IPS DF 6.9 (cell line): ENCODE measurements around the gene PLTP.
"Not testable (repeated sequence)": the region's sequence is repeated elsewhere in the genome, so short reads cannot be mapped to it uniquely, and the experiment has no call there.

ENCODE experiments used
- DNase-seq: peaks from one replicate; pipeline ENCODE4 v3.0.0-alpha.2; 2013; ENCODE audit warnings: low read depth, low spot score
- H3K27ac ChIP-seq: one replicate; pipeline ENCODE4 v1.5.1; 2013; ENCODE audit warnings: low read length, control low read depth
- H3K27me3 ChIP-seq: 2 replicates; pipeline ENCODE4 v1.6.1; 2013; ENCODE audit warnings: mild to moderate bottlenecking, low read length; ENCODE audit not compliant: control insufficient read depth, insufficient read depth
- H3K36me3 ChIP-seq: 2 replicates; pipeline ENCODE4 v1.6.1; 2013; ENCODE audit warnings: low read length; ENCODE audit not compliant: control insufficient read depth, insufficient read depth
- H3K4me1 ChIP-seq: 2 replicates; pipeline ENCODE4 v1.6.1; 2013; ENCODE audit warnings: low read length; ENCODE audit not compliant: control insufficient read depth, insufficient read depth
- H3K4me3 ChIP-seq: 2 replicates; pipeline ENCODE4 v1.5.1; 2013; ENCODE audit warnings: mild to moderate bottlenecking, low read length
- H3K9me3 ChIP-seq: 2 replicates; pipeline ENCODE4 v1.6.1; 2013; ENCODE audit warnings: low read length, inconsistent platforms; ENCODE audit not compliant: control insufficient read depth, insufficient read depth
- WGBS: extraction: QIAGEN DNeasy Blood & Tissue Kit; methylation state at CpG from one replicate; pipeline ENCODE4 v1.1.7; 2013; ENCODE audit warnings: mixed read lengths, missing lambda C conversion rate; ENCODE audit not compliant: insufficient read length, insufficient coverage; 5-methylcytosine and 5-hydroxymethylcytosine counted together

PLTP gene

DNA sequence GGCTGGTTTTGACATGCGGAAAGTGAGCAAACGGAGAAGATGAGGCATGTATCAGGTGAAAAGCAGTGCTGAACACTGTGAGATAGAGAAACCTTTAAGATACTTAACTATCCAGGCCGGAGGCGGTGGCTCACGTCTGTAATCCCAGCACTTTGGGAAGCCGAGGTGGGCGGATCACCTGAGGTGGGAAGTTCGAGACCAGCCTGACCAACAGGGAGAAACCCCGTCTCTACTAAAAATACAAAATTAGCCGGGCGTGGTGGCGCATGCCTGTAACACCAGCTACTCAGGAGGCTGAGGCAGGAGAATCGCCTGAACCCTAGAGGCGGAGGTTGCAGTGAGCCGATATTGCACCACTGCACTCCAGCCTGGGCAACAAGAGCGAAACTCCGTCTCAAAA is 19.7 kb upstream of the PLTP start:
- not testable (repeated sequence) for H3K4me3 ChIP-seq, DNase-seq, H3K27ac ChIP-seq, H3K36me3 ChIP-seq, H3K4me1 ChIP-seq, H3K27me3 ChIP-seq, H3K9me3 ChIP-seq
- WGBS: no CpG with 5 or more reads among the region's 17 CpGs

- Histone ChIP-seq H3K36me3 (no peaks in the 10 kb centered on the region), H3K27me3 (no peaks in the 10 kb centered on the region), H3K27ac (no peak overlapping the region), H3K9me3 (no peaks in the 10 kb centered on the region), H3K4me1 (peaks cover 2% of the 10 kb centered on the region; the same call in 1 of the 2 replicates), H3K4me3 (no peak overlapping the region)
- no CpG with 5 or more reads among the region's 14 CpGs for WGBS
- no peak for DNase-seq
Observed at GRCh38 chr20:45927071-45927878, 15.3 kb upstream of the PLTP start.

GRCh38 chr20:45926731-45927070 is 14.7 kb upstream of the PLTP start:
- H3K36me3 ChIP-seq: no peaks in the 10 kb centered on the region
- DNase-seq: no peak
- whole genome bisulfite sequencing: no CpG with 5 or more reads among the region's 2 CpGs
- no peak overlapping the region for H3K4me3 ChIP-seq
- H3K9me3 ChIP-seq: no peaks in the 10 kb centered on the region
- H3K4me1 ChIP-seq: peaks cover 2% of the 10 kb centered on the region; the same call in 1 of the 2 replicates
- H3K27me3 ChIP-seq: no peaks in the 10 kb centered on the region
- H3K27ac ChIP-seq: no peak overlapping the region

GRCh38 chr20:45925821-45926506 is 14.0 kb upstream of the PLTP start:
- WGBS: no CpG with 5 or more reads among the region's 9 CpGs
- no peaks in the 10 kb centered on the region for H3K9me3 ChIP-seq
- DNase-seq: no peak

DNA sequence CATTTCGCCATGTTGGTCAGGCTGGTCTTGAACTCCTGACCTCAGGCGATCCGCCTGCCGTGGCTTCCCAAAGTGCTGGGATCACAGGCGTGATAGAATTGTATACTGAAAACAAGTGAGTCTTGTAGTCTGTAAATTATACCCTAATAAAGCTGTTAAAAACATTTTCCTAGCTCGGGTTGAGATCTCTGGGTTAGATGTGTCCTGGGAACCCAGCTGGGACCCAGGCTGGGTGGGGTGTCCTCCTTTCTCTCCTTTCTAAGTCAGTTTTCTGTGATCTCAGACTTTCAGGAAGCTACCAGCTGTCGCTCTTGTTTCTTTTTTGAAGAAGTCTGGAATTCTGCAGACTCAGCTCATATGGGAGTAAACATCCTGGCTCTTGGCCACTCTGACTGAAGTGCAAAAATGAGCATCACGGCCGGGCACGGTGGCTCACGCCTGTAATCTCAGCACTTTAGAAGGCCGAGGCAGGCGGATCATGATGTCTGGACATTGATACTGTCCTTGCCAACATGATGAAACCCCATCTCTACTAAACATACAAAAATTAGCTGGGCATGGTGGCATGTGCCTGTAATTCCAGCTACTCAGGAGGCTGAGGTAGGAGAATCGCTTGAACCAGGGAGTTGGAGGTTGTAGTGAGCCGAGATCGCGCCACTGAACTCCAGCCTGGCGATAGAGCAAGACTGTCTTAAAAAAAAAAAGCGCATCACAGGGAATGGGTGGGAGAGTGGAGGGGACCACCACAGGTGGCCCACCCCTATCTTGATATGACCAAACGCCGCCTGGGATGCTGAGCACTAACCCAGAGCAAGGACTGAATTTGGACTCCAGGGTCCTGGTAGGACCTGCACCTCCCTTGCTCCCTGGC is 12.7 kb upstream of the PLTP start:
- no peak for DNase-seq
- no peaks in the 10 kb centered on the region for H3K9me3 ChIP-seq
- peaks cover 2% of the 10 kb centered on the region; the same call in 1 of the 2 replicates for H3K4me1 ChIP-seq
- no peaks in the 10 kb centered on the region for H3K36me3 ChIP-seq
- WGBS: no CpG with 5 or more reads among the region's 21 CpGs
- H3K4me3 ChIP-seq: no peak overlapping the region
- no peaks in the 10 kb centered on the region for H3K27me3 ChIP-seq
- H3K27ac ChIP-seq: no peak overlapping the region

More at GRCh38 chr20:45925821-45926506, 14.0 kb upstream of the PLTP start:
- Histone ChIP-seq H3K4me3 (no peak overlapping the region), H3K4me1 (peaks cover 2% of the 10 kb centered on the region; the same call in 1 of the 2 replicates), H3K36me3 (no peaks in the 10 kb centered on the region), H3K27ac (no peak overlapping the region), H3K27me3 (no peaks in the 10 kb centered on the region)

DNA sequence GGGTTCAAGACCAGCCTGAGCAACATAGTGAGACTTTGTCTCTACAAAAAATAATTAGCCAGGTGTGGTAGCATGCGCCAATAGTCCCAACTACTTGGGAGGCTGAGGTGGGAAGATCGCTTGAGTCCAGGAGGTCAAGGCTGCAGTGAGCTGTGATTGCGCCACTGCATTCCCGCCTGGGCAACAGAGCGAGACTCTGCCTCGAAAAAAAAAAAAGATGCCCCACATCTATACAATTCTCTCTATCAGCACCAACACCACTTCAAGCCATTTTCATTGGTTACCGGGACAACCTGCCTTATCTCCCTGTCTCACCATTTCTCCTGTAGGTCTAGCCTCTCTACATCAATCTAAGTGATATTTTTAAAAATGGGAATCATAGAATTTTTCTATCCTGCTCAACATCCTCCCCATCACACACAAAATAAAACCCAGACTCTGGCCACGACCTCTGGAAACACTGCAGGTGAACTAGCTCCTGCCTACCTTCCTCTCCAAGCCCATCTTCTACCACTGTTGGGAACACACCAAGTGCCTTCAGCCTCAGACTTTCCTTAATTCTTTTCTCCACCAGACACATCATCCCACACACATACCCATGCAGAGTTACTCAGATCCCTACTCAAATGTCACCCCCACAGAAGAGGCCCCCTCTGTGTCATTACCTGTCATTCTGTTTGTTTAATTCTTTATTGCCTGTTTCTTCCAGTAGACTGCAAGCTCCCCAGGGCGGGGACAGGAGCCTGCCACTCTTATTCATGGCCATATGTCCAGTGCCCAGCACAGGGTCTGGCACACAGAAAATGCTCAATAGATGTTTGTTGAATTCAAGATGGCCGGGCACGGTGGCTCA is 9.6 kb upstream of the PLTP start:
- Histone ChIP-seq H3K27ac (no peak overlapping the region), H3K9me3 (no peaks in the 10 kb centered on the region), H3K4me3 (no peak overlapping the region), H3K27me3 (no peaks in the 10 kb centered on the region), H3K36me3 (no peaks in the 10 kb centered on the region), H3K4me1 (peaks cover 2% of the 10 kb centered on the region; the same call in 1 of the 2 replicates)
- WGBS: no CpG with 5 or more reads among the region's 11 CpGs
- DNase-seq: no peak

DNA sequence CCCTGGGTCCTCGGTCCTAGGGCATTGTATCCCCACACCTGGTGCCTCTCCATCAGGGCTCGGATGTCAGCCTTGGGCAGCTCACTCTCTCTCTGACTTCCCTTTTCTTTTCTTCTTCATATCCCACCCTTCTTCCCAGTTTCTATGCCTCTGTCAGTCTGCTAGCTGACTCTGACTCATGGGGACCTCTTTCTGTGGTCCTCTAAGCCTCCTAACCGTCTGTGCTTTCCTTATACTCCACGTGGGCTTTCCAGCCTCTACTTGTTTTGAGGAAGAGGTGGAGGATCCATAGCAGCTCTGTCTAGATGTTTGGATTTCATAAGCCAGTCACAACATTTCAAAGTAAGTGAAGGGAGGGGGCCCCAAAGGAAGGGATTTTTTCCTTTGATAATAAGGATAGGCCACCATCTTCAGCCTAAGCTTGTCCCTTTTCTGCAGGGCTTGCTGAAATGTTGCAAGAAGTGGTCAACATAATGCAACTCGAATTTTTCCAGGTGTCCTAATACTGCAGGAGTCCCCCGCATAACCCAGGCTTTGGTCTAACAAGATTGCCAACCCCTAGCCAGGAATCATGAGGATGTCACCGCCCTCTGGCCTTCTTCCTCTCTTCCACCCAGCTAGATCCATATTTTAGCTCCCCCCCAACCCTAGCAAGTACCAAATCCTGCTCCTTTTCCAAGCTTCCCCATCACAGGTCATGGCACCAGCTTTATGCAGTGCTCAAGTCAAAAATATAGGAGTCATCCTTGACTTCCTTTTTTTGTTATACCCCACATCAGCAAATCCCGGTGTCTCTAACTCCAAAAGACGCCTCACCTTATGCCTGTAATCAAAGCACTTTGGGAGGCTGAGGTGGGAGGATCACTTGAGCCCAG is 8.7 kb upstream of the PLTP start:
- no peak for DNase-seq
- Histone ChIP-seq H3K27me3 (no peaks in the 10 kb centered on the region), H3K27ac (no peak overlapping the region), H3K36me3 (no peaks in the 10 kb centered on the region), H3K9me3 (no peaks in the 10 kb centered on the region), H3K4me3 (no peak overlapping the region), H3K4me1 (no peaks in the 10 kb centered on the region)
- WGBS: no CpG with 5 or more reads among the region's 9 CpGs

DNA sequence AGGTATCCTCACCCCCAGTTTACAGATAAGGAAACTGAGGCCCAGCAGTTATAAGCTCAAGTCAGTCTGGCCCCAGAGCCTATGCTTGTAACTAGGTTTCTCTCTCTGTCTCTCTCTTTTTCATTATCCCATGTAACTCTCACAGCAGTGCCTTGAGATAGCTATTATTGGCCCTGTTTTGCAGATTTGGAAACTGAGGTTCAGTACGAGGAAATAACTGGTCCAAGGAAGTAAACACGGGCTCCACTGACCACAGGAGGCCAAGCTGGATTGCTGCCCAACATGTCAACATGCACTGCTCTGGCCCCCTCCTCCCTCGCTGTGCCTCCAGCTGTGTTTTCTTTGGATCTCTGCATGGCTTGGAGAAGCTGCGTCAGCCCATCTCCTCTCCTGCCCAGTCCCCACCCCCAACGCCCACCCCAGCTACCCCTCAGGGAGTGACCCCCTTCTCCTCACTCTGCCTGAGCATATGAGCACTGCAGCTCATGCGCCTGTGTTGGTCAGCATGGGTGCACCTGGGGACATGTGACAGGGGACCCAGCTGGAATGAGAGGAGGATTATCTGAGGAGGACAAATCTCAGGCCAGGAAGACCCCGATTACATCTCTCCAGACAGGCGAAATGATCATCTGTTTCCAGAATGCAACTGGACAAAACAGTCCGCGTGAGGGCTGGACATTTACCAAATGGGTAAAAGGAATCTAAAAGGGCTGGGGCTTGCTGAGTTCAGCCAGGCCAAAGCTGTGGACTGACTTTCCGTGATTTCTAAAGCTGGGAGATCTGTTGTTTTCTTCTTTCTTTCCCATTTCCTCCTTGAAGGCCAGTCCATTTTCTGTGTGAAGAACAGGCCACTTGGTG is 7.8 kb upstream of the PLTP start:
- WGBS: no CpG with 5 or more reads among the region's 11 CpGs

More for the DNA sequence above, 7.8 kb upstream of the PLTP start:
- Histone ChIP-seq H3K27ac (no peak overlapping the region), H3K9me3 (no peaks in the 10 kb centered on the region), H3K36me3 (no peaks in the 10 kb centered on the region), H3K4me3 (no peak overlapping the region), H3K4me1 (no peaks in the 10 kb centered on the region), H3K27me3 (no peaks in the 10 kb centered on the region)
- no peak for DNase-seq
